Sigmoid colon (tissue), 4 donors: Measurements from ENCODE around the gene TDRD5.

Source experiments
- CTCF ChIP-seq, 4 experiments: fragments of 450-650 bp in 3 of 4; fragments of 200-600 bp in 1 of 4; IDR thresholded peaks; one replicate each; pipeline ENCODE4 v1.5.1; 2016 to 2019; ENCODE audit warnings: antibody characterized with exemption in 4 of 4, mild to moderate bottlenecking in 3 of 4, moderate library complexity in 2 of 4
- EP300 ChIP-seq, 4 donors: sonication (generic); formaldehyde crosslinking; IDR thresholded peaks; one replicate each; pipeline ENCODE4 v1.6.1; 2017; ENCODE audit warnings: antibody characterized with exemption in 4 of 4
- POLR2A ChIP-seq, 2 donors: fragments of 450-650 bp; IDR thresholded peaks; one replicate each; pipeline ENCODE4 v1.6.1; 2016; ENCODE audit warnings: antibody characterized with exemption in 2 of 2, mild to moderate bottlenecking in 2 of 2, moderate library complexity in 2 of 2
- POLR2AphosphoS5 ChIP-seq, 4 donors: sonication (generic); formaldehyde crosslinking; IDR thresholded peaks; one replicate each; pipeline ENCODE4 v1.6.1; 2017; ENCODE audit warnings: antibody characterized with exemption in 4 of 4

GRCh38 chr1:179587336-179587735 is 4.3 kb upstream of the TDRD5 start:
- TF ChIP-seq CTCF (IDR thresholded peaks at IDR 0.05) (no peak), EP300 (IDR thresholded peaks at IDR 0.05) (no peak), POLR2A (IDR thresholded peaks at IDR 0.05) (no peak), POLR2AphosphoS5 (IDR thresholded peaks at IDR 0.05) (no peak)
